Activated T-cell treated with anti-CD3 and anti-CD28 coated beads, Interleukin-2, amount 50 U/mL, for 4 hours (primary cell): ENCODE measurements around the gene EID2. TPM values are rescaled to one million over a fixed set of nuclear protein-coding genes. Genes with fewer than 3 reads are reported as not detected.

Experiments used
- total RNA-seq, 3 donors: library from RNA; stranded (reverse); gene quantifications; one replicate each; pipeline ENCODE4 v1.2.1, GENCODE V29; 2021

The EID2 gene
- total RNA-seq, 3 donors from 2014 or later = 14.9 to 16.5 (median 16.1) TPM

Other genes starting within 250 kb of the EID2 start
- gene IFNL1, start 243.8 kb downstream of the EID2 start, total RNA-seq = not detected
- 1 to 10 TPM; 4.2 to 6.7 (median 6.6) TPM for gene LRFN1, start 219.3 kb downstream of the EID2 start, total RNA-seq
- 100 to 1,000 TPM; 147 to 181 (median 178) TPM for gene GMFG, start 204.1 kb downstream of the EID2 start, total RNA-seq
- gene SAMD4B, start 197.7 kb downstream of the EID2 start, total RNA-seq = 10 to 100 TPM; 72.6 to 81.6 (median 81.1) TPM
- 10 to 100 TPM; 48.0 to 50.8 (median 50.2) TPM for gene PAF1, start 149.1 kb downstream of the EID2 start, total RNA-seq
- 10 to 100 TPM; 39.5 to 43.1 (median 39.7) TPM for gene MED29, start 148.8 kb downstream of the EID2 start, total RNA-seq
- gene ZFP36, start 133.3 kb downstream of the EID2 start, total RNA-seq = 10 to 100 TPM; 39.5 to 50.8 (median 43.7) TPM
- 10 to 100 TPM; 22.0 to 23.7 (median 22.0) TPM for gene PLEKHG2, start 127.5 kb downstream of the EID2 start, total RNA-seq
- 1,000 to 10,000 TPM; 3,250 to 3,505 (median 3,474) TPM for gene RPS16, start 104.2 kb downstream of the EID2 start, total RNA-seq
- 100 to 1,000 TPM; 193 to 201 (median 197) TPM for gene SUPT5H, start 94.6 kb downstream of the EID2 start, total RNA-seq
- gene TIMM50, start 59.3 kb downstream of the EID2 start, total RNA-seq = 100 to 1,000 TPM; 192 to 211 (median 195) TPM
- gene DLL3, start 41.2 kb downstream of the EID2 start, total RNA-seq = 1 to 10 TPM; 1.7 to 3.3 (median 1.7) TPM
- gene SELENOV, start 25.0 kb downstream of the EID2 start, total RNA-seq = not detected
- gene EID2B, start 7.3 kb downstream of the EID2 start, total RNA-seq = 1 to 10 TPM; 2.2 to 2.6 (median 2.4) TPM
- not detected for gene LGALS13, start 62.4 kb upstream of the EID2 start, total RNA-seq
- gene LGALS16, start 115.8 kb upstream of the EID2 start, total RNA-seq = not detected
- not detected for gene LGALS14, start 164.3 kb upstream of the EID2 start, total RNA-seq
- gene CLC, start 197.9 kb upstream of the EID2 start, total RNA-seq = 1 to 10 TPM in 2 of 3 donors, not detected in 1; 1.2 to 2.3 TPM
- gene LEUTX, start 238.7 kb upstream of the EID2 start, total RNA-seq = not detected